ENCODE measurements around the gene DDC.

DDC gene

GRCh38 chr7:50513166-50513871 lies 51.9 kb downstream of the DDC start:
- no peak for DNase-seq (ENCODE audit: low read depth)

- DNase-seq (ENCODE audit: low read depth) = no peak
Observed at GRCh38 chr7:50512384-50512783, 52.8 kb downstream of the DDC start.

- no peak for DNase-seq (ENCODE audit: low read depth)
Observed at GRCh38 chr7:50509459-50509858, 55.7 kb downstream of the DDC start.

GRCh38 chr7:50508471-50508943 lies 56.7 kb downstream of the DDC start:
- no peak for DNase-seq (ENCODE audit: low read depth)

GRCh38 chr7:50507898-50508470 lies 57.2 kb downstream of the DDC start:
- no peak for DNase-seq (ENCODE audit: low read depth)

GRCh38 chr7:50505553-50506210 lies 59.5 kb downstream of the DDC start:
- DNase-seq (ENCODE audit: low read depth) = no peak

- DNase-seq (ENCODE audit: low read depth) = no peak
Observed at GRCh38 chr7:50504646-50505546, 60.3 kb downstream of the DDC start.

GRCh38 chr7:50502947-50503346 lies 62.3 kb downstream of the DDC start:
- no peak for DNase-seq (ENCODE audit: low read depth)

- no peak for DNase-seq (ENCODE audit: low read depth)
Observed at GRCh38 chr7:50502001-50502684, 63.1 kb downstream of the DDC start.

- DNase-seq (ENCODE audit: low read depth) = no peak
Observed at GRCh38 chr7:50499092-50499491, 66.1 kb downstream of the DDC start.

GRCh38 chr7:50497968-50498367 lies 67.2 kb downstream of the DDC start:
- DNase-seq (ENCODE audit: low read depth) = no peak

GRCh38 chr7:50497068-50497642 lies 68.0 kb downstream of the DDC start:
- no peak for DNase-seq (ENCODE audit: low read depth)

GRCh38 chr7:50496569-50496968 lies 68.6 kb downstream of the DDC start:
- no peak for DNase-seq (ENCODE audit: low read depth)

GRCh38 chr7:50495746-50496145 lies 69.5 kb downstream of the DDC start:
- DNase-seq (ENCODE audit: low read depth) = no peak

- DNase-seq (ENCODE audit: low read depth) = no peak
Observed at GRCh38 chr7:50492770-50493519, 72.3 kb downstream of the DDC start.

GRCh38 chr7:50491943-50492342 lies 73.3 kb downstream of the DDC start:
- DNase-seq (ENCODE audit: low read depth) = no peak

- DNase-seq (ENCODE audit: low read depth) = no peak
Observed at GRCh38 chr7:50491209-50491608, 74.0 kb downstream of the DDC start.

GRCh38 chr7:50488379-50488778 lies 76.8 kb downstream of the DDC start:
- DNase-seq (ENCODE audit: low read depth) = no peak

- DNase-seq (ENCODE audit: low read depth) = no peak
Observed at GRCh38 chr7:50486512-50486911, 78.7 kb downstream of the DDC start.

GRCh38 chr7:50481867-50482266 lies 83.3 kb downstream of the DDC start:
- DNase-seq (ENCODE audit: low read depth) = no peak

GRCh38 chr7:50480797-50481196 lies 84.4 kb downstream of the DDC start:
- no peak for DNase-seq (ENCODE audit: low read depth)

Data from activated T-cell treated with anti-CD3 and anti-CD28 coated beads for 24 hours (primary cell).